ENCODE data around the gene MAMLD1.

Gene MAMLD1

GRCh38 chrX:150465326-150465725 lies 102.2 kb downstream of the MAMLD1 start:
- Histone ChIP-seq H3K9me3 (ENCODE audit: control insufficient read depth, insufficient read depth, low read length) (no peaks in the 10 kb centered on the region), H4K20me1 (ENCODE audit: control insufficient read depth, insufficient read depth, low read depth, low read length) (no peaks in the 10 kb centered on the region), H3K9me2 (replicated peaks; ENCODE audit: control insufficient read depth, low read length) (no peaks in the 10 kb centered on the region), H3K27me3 (ENCODE audit: control insufficient read depth, low read length) (no peaks in the 10 kb centered on the region), H3K4me3 (ENCODE audit: low read length) (no peak overlapping the region), H3F3A (ENCODE audit: control insufficient read depth, insufficient read depth) (no peaks in the 10 kb centered on the region), H3K79me2 (ENCODE audit: control insufficient read depth, low read length) (no peaks in the 10 kb centered on the region), H3K36me3 (ENCODE audit: control insufficient read depth, low read length) (no peaks in the 10 kb centered on the region), H3K27ac (ENCODE audit: low read depth, low read length) (no peak overlapping the region), H3K4me2 (ENCODE audit: low read length) (no peak overlapping the region), H3K4me1 (ENCODE audit: control insufficient read depth, low read length) (no peaks in the 10 kb centered on the region)
- TF ChIP-seq EZH2phosphoT487 (IDR thresholded peaks at IDR 0.05; ENCODE audit: borderline replicate concordance, low read length) = no peak
- no peak for TF ChIP-seq CTCF (IDR thresholded peaks at IDR 0.05; ENCODE audit: low read depth, low read length, poor library complexity, severe bottlenecking)

- no peak for TF ChIP-seq CTCF (IDR thresholded peaks at IDR 0.05; ENCODE audit: low read depth, low read length, poor library complexity, severe bottlenecking)
- no peak for TF ChIP-seq EZH2phosphoT487 (IDR thresholded peaks at IDR 0.05; ENCODE audit: borderline replicate concordance, low read length)
- Histone ChIP-seq H3K4me1 (ENCODE audit: control insufficient read depth, low read length) (no peaks in the 10 kb centered on the region), H3K9me3 (ENCODE audit: control insufficient read depth, insufficient read depth, low read length) (no peaks in the 10 kb centered on the region)
Observed at GRCh38 chrX:150465881-150466775, 103.0 kb downstream of the MAMLD1 start.

GRCh38 chrX:150472306-150472705 lies 109.2 kb downstream of the MAMLD1 start:
- Histone ChIP-seq H3F3A (ENCODE audit: control insufficient read depth, insufficient read depth) (no peaks in the 10 kb centered on the region), H3K79me2 (ENCODE audit: control insufficient read depth, low read length) (no peaks in the 10 kb centered on the region), H3K27ac (ENCODE audit: low read depth, low read length) (no peak overlapping the region), H3K4me1 (ENCODE audit: control insufficient read depth, low read length) (no peaks in the 10 kb centered on the region), H3K36me3 (ENCODE audit: control insufficient read depth, low read length) (no peaks in the 10 kb centered on the region), H4K20me1 (ENCODE audit: control insufficient read depth, insufficient read depth, low read depth, low read length) (no peaks in the 10 kb centered on the region), H3K4me3 (ENCODE audit: low read length) (no peak overlapping the region), H3K4me2 (ENCODE audit: low read length) (no peak overlapping the region), H3K9me3 (ENCODE audit: control insufficient read depth, insufficient read depth, low read length) (no peaks in the 10 kb centered on the region), H3K27me3 (ENCODE audit: control insufficient read depth, low read length) (no peaks in the 10 kb centered on the region), H3K9me2 (replicated peaks; ENCODE audit: control insufficient read depth, low read length) (no peaks in the 10 kb centered on the region)
- TF ChIP-seq EZH2phosphoT487 (IDR thresholded peaks at IDR 0.05; ENCODE audit: borderline replicate concordance, low read length) = no peak
- TF ChIP-seq CTCF (IDR thresholded peaks at IDR 0.05; ENCODE audit: low read depth, low read length, poor library complexity, severe bottlenecking) = no peak

More at GRCh38 chrX:150465881-150466775, 103.0 kb downstream of the MAMLD1 start:
- Histone ChIP-seq H3K9me2 (replicated peaks; ENCODE audit: control insufficient read depth, low read length) (no peaks in the 10 kb centered on the region), H3K36me3 (ENCODE audit: control insufficient read depth, low read length) (no peaks in the 10 kb centered on the region), H3K4me3 (ENCODE audit: low read length) (no peak overlapping the region), H3K27me3 (ENCODE audit: control insufficient read depth, low read length) (no peaks in the 10 kb centered on the region), H4K20me1 (ENCODE audit: control insufficient read depth, insufficient read depth, low read depth, low read length) (no peaks in the 10 kb centered on the region), H3K79me2 (ENCODE audit: control insufficient read depth, low read length) (no peaks in the 10 kb centered on the region), H3F3A (ENCODE audit: control insufficient read depth, insufficient read depth) (no peaks in the 10 kb centered on the region), H3K27ac (ENCODE audit: low read depth, low read length) (no peak overlapping the region), H3K4me2 (ENCODE audit: low read length) (no peak overlapping the region)
